WTC11 (cell line): Measurements from ENCODE around the gene DEFB128.

Experiments used
- ATF3 ChIP-seq: sonication (generic); formaldehyde crosslinking; conservative IDR thresholded peaks from 2 replicates; pipeline ENCODE4 v1.8.1; 2022; ENCODE audit warnings: mild to moderate bottlenecking, missing genetic modification reagents
- CREB1 ChIP-seq: sonication (generic); formaldehyde crosslinking; IDR thresholded peaks from 2 replicates; pipeline ENCODE4 v1.8.0; 2023; ENCODE audit warnings: mild to moderate bottlenecking, missing genetic modification reagents
- CTCF ChIP-seq: fragments of 200-600 bp; IDR thresholded peaks from 2 replicates; pipeline ENCODE4 v1.8.0; 2022; ENCODE audit warnings: antibody characterized with exemption
- GABPB1 ChIP-seq: sonication (generic); formaldehyde crosslinking; IDR thresholded peaks from 2 replicates; pipeline ENCODE4 v1.8.1; 2023; ENCODE audit warnings: mild to moderate bottlenecking, missing genetic modification reagents
- STAT6 ChIP-seq: sonication (generic); formaldehyde crosslinking; conservative IDR thresholded peaks from 2 replicates; pipeline ENCODE4 v1.8.1; 2023; ENCODE audit warnings: mild to moderate bottlenecking, low read depth, missing genetic modification reagents, moderate library complexity
- ZNF416 ChIP-seq: fragments of 250-450 bp; sonication (Bioruptor Pico); IDR thresholded peaks from 2 replicates; pipeline ENCODE4 v1.9.0; 2021; ENCODE audit warnings: mild to moderate bottlenecking, inconsistent platforms

- TF ChIP-seq CTCF = no peak
- no peak for TF ChIP-seq CREB1 (CRISPR knock-in tag)
- no peak for TF ChIP-seq ATF3 (CRISPR knock-in tag)
- no peak for TF ChIP-seq GABPB1 (CRISPR knock-in tag)
- no peak for TF ChIP-seq ZNF416 (CRISPR knock-in tag)
- TF ChIP-seq STAT6 (CRISPR knock-in tag) = no peak
Measured at GRCh38 chr20:164618-165017, 24.9 kb downstream of the DEFB128 start.
